ENCODE results near the gene DACT1. TPM values are rescaled to one million over a fixed set of nuclear protein-coding genes. Genes with fewer than 3 reads are reported as not detected.

The DACT1 gene
- total RNA-seq, 1 donor from 2014 or later = 5.5 TPM

GRCh38 chr14:58598804-58599525 is 38.8 kb upstream of the DACT1 start:
- Mint-ChIP-seq H3K27ac (no peak overlapping the region), H3K9me3 (ENCODE audit: low read depth) (no peaks in the 10 kb centered on the region), H3K4me1 (ENCODE audit: low read depth) (no peaks in the 10 kb centered on the region), H3K36me3 (ENCODE audit: insufficient read depth) (no peaks in the 10 kb centered on the region), H3K4me3 (ENCODE audit: low read depth) (no peak overlapping the region), H3K27me3 (peaks cover 3% of the 10 kb centered on the region)
- DNase-seq (ENCODE audit: low spot score, unreplicated experiment) = no peak
- TF ChIP-seq CTCF (IDR thresholded peaks at IDR 0.05; ENCODE audit: unreplicated experiment) = no peak

GRCh38 chr14:58599707-58600106 is 38.1 kb upstream of the DACT1 start:
- no peak overlapping the region for H3K27ac Mint-ChIP-seq
- H3K4me3 Mint-ChIP-seq (ENCODE audit: low read depth) = no peak overlapping the region
- no peak for TF ChIP-seq CTCF (IDR thresholded peaks at IDR 0.05; ENCODE audit: unreplicated experiment)
- peaks cover 3% of the 10 kb centered on the region for H3K27me3 Mint-ChIP-seq
- H3K9me3 Mint-ChIP-seq (ENCODE audit: low read depth) = no peaks in the 10 kb centered on the region
- no peak for DNase-seq (ENCODE audit: low spot score, unreplicated experiment)
- no peaks in the 10 kb centered on the region for H3K36me3 Mint-ChIP-seq (ENCODE audit: insufficient read depth)
- no peaks in the 10 kb centered on the region for H3K4me1 Mint-ChIP-seq (ENCODE audit: low read depth)

GRCh38 chr14:58605465-58605864 is 32.3 kb upstream of the DACT1 start:
- no peak overlapping the region for H3K27ac Mint-ChIP-seq
- H3K4me1 Mint-ChIP-seq (ENCODE audit: low read depth) = peaks cover 25% of the 10 kb centered on the region
- TF ChIP-seq CTCF (IDR thresholded peaks at IDR 0.05; ENCODE audit: unreplicated experiment) = no peak

GRCh38 chr14:58607131-58607951 is 30.4 kb upstream of the DACT1 start:
- Mint-ChIP-seq H3K4me1 (ENCODE audit: low read depth) (peaks cover 25% of the 10 kb centered on the region), H3K36me3 (ENCODE audit: insufficient read depth) (no peaks in the 10 kb centered on the region)
- no peak for TF ChIP-seq CTCF (IDR thresholded peaks at IDR 0.05; ENCODE audit: unreplicated experiment)

More at GRCh38 chr14:58605465-58605864, 32.3 kb upstream of the DACT1 start:
- no peak for DNase-seq (ENCODE audit: low spot score, unreplicated experiment)
- Mint-ChIP-seq H3K36me3 (ENCODE audit: insufficient read depth) (no peaks in the 10 kb centered on the region), H3K4me3 (ENCODE audit: low read depth) (no peak overlapping the region), H3K9me3 (ENCODE audit: low read depth) (no peaks in the 10 kb centered on the region), H3K27me3 (no peaks in the 10 kb centered on the region)

GRCh38 chr14:58607952-58608317 is 29.8 kb upstream of the DACT1 start:
- no peak overlapping the region for H3K4me3 Mint-ChIP-seq (ENCODE audit: low read depth)
- no peaks in the 10 kb centered on the region for H3K9me3 Mint-ChIP-seq (ENCODE audit: low read depth)
- no peak overlapping the region for H3K27ac Mint-ChIP-seq
- H3K36me3 Mint-ChIP-seq (ENCODE audit: insufficient read depth) = no peaks in the 10 kb centered on the region
- peaks cover 25% of the 10 kb centered on the region for H3K4me1 Mint-ChIP-seq (ENCODE audit: low read depth)
- no peaks in the 10 kb centered on the region for H3K27me3 Mint-ChIP-seq
- no peak for TF ChIP-seq CTCF (IDR thresholded peaks at IDR 0.05; ENCODE audit: unreplicated experiment)
- DNase-seq (ENCODE audit: low spot score, unreplicated experiment) = no peak

More at GRCh38 chr14:58607131-58607951, 30.4 kb upstream of the DACT1 start:
- no peak for DNase-seq (ENCODE audit: low spot score, unreplicated experiment)
- no peak overlapping the region for H3K27ac Mint-ChIP-seq
- H3K4me3 Mint-ChIP-seq (ENCODE audit: low read depth) = no peak overlapping the region
- H3K27me3 Mint-ChIP-seq = no peaks in the 10 kb centered on the region
- H3K9me3 Mint-ChIP-seq (ENCODE audit: low read depth) = no peaks in the 10 kb centered on the region

Data from progenitor cell of endocrine pancreas (in vitro differentiated cells).